ENCODE data around the gene DOK7.

The DOK7 gene

DNA sequence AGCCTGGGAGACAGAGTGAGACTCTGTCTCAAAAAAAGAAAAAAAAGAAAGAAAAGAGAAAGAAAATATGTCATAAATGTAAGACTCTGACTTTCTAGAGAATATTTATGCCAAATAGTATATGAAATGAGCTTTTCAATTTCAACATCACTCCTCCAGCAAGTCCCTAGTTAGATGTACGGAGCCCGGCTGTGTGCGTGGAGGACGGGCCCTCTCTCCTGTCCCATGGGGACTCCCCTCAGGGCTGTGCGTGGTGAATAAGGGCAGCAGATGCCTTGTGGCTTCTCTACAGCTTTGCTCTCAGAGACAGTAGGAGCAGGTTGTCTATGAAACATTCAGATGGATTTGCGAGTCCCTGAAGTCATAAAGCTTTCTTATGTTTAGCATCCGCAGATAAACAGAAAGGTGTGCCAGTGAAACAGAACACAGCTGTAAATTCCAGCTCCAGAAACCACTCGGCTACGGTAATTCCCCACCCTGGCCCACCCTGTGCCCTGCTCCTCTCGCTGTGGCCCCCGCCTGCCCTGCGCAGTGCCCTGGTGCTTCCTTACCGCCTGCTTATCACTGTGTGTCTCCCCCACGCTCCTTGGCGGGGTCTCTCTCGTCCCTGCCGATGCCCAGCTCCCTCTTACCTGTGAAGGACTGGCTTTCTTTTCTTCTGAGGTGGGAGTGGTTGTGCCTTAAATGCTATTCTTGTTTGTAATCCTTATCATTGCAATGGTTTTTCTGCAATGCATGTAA lies 35.2 kb upstream of the DOK7 start:
- DNase-seq, result no peak

DNA sequence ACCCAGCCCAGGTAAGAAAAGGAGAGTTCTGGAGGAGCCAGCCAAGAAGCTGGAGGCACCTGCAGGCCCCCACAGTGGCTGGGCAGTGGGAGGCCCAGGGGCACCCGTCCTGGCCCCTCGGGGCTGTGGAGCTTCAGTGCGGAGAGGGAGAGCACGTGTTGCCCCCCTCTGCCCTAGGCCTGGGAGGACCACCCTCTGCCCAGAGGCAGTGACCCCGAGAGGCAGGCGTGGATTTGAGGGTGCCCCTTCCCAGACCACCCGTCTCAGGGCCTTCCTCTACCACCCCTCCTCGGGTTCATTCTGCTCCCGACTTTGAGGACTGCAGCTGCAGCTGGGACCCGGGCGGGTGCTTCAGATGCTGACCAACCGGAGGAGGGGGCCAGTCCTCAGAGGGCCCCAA lies 33.5 kb upstream of the DOK7 start:
- DNase-seq, result no peak

DNA sequence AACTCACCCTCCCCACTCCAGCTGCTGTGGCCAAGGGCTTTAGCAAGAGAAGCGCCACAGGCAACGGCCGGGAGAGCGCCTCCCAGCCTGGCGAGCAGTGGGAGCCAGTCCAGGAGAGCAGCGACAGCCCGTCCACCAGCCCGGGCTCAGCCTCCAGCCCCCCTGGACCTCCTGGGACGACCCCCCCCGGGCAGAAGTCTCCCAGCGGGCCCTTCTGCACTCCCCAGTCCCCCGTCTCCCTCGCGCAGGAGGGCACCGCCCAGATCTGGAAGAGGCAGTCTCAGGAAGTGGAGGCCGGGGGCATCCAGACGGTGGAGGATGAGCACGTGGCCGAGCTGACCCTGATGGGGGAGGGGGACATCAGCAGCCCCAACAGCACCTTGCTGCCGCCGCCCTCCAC lies 32.6 kb upstream of the DOK7 start:
- DNase-seq, result no peak

DNA sequence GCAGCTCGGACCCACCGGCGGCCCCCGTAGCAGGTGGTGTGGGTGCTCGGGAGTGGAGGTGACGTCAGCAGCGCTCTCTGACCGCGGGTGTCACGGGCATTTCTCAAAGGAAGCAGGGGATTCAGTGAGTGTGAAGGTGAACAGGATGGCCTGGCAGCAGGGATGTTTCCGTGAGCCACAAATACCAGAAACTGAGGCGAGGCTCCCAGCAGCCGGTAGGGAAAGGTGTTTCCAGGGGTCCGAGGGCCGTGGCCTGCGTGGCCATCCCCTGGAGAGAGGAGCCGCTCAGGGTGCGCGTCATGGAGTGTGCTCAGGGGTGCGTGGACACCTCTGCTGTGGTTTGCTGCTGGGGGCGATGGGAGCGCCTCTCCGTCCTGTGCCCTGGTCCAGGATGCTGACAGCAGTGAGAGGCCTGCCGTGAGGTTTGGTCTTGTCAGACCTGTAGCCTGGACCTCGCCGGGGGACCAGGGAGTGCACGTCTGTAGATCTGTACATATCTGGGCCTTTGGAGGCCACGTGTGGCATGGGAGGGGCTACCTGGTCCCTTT lies 31.6 kb upstream of the DOK7 start:
- DNase-seq, result no peak

DNA sequence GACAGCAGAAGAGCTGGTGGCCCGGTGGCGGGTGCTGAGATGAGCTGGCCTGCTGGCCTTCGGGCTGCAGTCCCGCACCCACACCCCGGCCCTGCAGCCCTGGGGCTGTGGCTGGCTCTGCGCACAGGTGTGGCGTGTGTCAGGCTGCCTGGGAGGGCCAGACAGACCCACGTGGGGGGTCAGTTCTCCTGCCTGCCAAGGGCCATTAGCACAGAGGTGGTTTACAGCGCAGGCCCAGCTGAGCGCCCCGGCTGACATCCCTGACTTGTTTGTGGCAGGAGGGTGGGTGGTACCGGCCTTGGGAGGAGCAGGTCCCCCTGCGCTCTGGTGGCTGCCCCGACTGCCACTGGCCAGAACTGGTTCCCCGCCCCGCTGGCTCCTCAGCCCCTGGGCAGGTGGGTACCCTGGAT lies 30.7 kb upstream of the DOK7 start:
- no peak for DNase-seq

DNA sequence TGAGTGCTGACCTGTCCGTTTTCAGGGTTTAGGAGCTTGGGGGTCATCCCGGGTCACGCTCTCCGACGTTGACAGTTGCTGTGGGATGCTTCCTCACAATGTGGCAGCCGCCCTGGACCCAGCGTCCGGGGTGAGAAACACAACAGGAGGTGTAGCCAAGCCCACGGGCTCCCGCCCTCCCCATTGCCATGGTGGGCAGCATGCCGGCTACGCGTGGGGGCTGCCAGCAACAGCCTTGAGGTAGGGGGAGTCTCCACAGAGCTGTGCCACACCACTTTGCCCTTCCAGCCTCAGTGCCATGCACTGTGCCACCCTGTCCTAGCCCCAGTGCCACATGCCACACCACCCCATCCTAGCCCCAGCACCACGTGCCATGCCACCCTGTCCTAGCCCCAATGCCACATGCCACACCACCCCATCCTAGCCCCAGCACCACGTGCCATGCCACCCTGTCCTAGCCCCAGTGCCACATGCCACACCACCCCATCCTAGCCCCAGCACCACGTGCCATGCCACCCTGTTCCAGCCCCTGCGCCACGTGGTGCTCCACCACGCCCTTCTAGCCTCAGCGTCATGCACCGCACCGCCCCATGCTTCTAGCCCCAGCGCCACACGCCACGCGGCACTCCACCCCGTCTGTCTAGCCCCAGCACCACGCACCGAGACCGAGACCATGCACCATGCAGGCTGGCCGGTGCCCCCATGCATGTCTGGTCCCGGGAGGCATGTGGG lies 29.8 kb upstream of the DOK7 start:
- DNase-seq, result no peak

DNA sequence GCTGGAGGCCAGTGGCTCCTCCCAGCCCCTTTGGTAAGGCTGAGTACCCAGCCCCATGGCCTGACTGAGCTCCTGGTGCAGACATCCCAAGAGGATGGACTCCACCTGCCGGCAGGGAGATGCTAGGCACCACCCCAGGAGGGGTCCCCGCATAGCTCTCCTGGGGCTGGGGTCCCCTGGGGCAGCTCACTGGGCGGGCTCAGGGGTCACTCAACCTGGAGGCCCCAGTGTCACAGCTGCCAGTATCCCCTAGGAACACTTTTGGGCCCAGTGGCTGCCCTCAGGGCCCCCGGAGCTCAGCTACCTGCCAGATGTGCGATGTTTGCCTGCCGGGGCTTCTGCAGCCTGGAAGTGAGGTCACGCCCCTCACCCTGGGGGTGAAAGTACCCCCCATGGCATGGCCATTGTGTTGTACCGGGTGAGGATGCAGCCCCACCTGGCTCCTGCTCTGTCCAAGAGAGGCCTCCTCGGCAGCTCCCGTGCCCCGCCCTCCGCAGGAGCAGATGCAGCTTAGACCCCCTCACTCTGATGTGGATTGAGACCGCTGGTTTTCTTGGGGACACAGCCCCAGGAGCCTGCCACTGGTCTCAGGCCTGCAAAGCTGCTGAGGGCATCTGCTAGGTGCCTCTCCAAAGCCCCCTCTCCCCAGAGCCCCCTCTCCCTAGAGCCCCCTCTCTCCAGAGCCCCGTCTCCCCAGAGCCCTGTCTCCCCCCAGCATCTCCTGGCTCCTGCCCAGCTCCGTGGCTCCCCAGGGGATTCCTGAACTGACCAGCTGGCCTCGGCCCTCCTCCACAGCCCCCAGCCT lies 28.0 kb upstream of the DOK7 start:
- DNase-seq, result no peak

DNA sequence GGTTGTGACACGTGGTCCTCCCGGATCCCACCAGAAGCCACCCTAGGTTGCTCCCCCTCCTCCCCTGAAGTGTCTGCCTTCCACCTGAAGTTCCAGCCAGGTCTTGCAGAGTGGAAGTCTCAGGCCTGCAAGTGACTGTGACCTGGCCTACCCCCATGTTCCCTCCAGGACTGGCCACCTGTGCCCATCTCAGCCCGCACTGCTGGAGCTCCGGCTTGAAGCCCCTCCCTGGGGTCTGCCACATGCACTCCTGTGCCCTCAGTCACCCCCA lies 27.5 kb upstream of the DOK7 start:
- DNase-seq, result no peak

DNA sequence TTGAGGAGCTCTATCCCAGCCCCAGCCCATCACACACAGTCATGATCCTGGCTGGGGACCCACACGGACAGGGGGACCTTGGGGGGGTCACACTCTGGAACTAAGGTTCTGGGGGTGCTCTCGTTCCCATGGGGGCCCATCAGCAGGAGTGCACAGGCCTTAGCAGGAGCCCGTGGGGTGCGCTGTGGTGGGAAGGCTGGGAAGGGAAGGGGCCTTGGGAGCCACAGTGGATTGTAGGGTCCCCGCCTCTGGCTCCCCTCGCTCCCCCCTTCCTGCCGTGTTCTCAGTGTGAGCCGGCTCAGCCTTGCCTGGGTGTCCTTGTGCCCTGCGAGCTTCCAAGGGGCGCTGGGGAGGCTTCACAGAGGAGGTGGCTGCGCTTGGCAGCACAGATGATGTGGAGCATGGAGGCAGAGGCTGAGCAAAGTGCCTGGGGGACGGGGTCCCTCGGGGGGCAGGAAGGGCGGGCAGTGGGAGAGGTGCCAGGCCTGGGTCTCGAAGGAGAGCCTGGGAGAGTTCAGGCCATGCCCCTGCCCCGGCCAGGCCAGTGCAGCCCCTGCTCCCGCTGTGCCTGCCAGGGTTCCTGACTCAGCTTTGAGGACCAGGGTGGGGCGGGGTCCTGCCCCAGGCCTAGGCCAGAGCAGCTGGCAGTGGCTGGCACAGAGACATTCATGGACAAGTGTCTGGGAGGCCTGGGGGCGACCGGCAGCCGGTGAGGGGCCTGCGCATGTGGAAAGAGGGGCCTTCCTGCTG lies 26.9 kb upstream of the DOK7 start:
- DNase-seq, result no peak

DNA sequence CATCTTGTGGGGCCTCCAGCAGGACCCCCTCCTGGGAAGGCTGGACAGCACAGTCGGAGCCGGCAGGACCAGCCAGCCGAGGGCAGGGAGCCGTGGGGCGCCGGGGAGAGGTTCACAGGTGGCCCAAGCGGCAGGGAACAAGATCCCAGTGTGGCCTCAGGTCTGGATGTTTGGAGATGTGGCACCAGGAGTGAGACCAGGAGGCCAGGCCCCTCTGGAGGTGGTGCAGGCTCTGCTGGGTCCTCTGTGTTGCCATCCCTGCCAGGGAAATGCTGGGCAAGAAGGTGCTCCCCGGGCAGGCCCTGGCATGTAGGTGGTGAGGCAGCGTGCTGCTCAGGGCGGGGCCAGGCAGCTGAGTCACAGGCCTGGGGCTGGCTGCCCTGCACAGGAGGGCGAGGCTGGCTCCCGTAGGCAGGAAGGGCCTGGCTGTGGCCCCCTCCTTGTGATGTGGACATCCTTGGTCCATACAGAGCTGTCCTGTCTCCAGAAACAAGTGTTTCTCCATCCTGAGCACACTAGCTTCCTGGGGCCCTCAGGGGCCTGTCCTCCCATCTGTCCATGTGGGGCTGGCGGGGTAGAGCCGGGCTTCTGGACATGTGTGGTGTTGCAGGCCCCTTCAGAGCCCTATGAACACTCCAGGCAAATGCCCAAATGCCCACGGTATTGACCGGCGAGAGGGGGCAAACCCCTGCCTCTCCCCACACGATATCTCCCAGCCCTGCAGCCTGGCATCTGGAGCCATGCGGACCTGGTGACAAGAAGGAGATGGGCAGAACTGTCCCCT lies 26.1 kb upstream of the DOK7 start:
- DNase-seq, result no peak

DNA sequence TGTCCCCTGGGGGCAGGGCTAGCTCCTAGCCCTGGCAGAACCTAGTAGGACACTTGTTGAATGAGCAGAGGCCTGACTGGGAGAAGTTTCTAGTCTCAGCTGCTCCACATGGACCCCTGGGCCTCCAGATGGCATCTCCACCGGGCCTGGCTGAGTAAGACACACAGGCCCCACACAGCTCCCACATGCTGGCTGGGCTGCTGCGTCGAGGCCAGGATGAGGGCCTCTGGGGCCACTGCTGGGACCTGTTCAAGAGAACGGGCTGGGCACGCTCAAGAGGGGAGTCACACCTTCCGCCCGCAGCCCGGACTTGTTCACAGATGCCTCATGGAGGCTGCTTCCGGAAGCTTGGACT lies 25.5 kb upstream of the DOK7 start:
- no peak for DNase-seq

DNA sequence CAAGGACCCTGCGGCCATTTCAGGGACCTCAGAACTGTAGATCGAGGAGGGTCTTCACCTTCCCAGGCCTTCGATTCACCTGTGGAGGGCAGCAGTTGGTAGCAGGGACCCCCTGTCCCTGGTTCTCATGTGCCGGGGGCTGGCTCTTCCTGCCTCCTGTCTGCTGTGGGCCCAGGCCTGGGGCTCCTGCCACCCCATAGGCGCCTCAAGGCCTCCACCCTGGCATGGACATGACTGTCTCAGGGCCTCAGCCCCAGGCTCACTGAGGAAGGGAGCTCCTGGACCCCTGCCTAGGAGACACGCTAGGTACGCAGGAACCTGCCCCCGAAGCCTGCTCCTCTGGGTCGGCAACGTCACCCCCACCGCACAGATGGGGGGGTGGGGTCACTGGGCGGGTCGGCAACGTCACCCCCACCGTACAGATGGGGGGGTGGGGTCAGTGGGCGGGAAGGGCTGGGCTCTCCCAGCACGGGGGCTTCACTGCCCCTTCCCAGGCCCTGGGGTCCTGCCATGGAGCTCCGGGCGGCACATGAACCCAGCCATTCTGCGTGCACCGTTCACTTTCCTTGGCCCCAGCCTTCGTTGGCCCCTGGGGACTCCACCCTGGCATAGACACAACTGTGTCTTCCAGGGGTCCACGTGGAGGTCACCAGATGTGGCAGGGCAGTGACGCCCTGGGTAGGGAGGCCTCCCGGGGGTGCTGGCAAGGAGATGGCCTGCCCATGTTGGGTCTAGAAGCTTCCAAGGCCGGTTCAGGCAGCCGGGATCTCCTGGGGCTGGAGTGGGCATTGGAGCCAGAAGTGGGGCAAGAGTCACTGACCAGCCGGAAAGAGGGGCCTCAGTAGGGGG lies 24.9 kb upstream of the DOK7 start:
- no peak for DNase-seq

DNA sequence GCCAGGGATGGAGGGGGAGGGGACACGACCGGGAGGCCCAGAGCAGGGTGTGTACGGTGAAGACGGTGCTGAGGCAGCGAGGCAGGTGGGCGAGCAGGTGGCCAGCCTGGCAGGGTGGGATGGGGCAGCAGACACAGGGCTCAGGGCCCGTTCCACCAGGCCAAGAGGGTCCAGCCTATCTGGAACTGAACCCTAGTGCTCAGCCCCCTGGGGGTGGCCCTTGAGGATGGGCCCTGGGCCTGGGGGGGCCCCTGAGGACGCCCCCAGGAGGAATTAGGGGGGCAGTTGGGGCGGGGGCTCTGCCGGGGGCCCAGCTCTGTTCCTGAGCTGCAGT lies 24.3 kb upstream of the DOK7 start:
- DNase-seq, result no peak

DNA sequence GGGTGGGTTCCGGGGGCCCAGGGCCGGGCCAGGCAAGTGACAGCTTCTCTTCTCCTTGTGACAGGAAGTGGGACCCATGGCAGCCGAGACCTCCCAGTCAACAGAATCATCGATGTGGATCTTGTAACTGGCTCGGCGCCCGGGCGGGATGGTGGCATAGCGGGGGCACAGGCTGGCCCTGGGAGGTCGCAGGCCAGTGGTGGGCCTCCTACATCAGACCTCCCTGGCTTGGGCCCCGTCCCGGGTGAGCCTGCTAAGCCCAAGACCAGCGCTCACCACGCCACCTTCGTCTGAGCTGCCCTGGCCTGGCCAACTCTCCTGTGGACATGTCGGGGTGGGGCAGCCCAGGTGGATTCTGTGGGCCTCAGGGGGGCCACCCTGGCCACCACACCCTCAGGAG lies 23.7 kb upstream of the DOK7 start:
- DNase-seq, result no peak

DNA sequence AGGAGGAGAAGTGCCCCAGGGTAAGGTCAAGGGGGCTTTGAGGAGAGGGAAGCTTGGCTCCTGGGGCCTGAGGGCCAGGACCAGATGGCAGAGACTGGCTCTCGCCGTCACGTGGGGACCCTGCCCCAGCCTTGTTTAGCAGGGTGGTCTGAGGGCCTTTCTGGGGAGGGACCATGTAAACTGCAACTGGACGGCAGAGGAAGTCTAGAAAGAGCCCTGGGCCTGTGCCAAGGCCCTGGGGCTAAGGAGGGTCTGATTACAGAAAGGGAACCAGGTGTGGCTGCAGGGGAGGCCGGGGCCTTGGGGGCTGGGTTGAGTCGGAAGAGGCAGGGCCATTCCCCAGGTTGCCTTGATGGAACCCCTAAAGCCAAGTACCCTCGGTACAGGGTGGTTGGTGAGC lies 23.1 kb upstream of the DOK7 start:
- no peak for DNase-seq

DNA sequence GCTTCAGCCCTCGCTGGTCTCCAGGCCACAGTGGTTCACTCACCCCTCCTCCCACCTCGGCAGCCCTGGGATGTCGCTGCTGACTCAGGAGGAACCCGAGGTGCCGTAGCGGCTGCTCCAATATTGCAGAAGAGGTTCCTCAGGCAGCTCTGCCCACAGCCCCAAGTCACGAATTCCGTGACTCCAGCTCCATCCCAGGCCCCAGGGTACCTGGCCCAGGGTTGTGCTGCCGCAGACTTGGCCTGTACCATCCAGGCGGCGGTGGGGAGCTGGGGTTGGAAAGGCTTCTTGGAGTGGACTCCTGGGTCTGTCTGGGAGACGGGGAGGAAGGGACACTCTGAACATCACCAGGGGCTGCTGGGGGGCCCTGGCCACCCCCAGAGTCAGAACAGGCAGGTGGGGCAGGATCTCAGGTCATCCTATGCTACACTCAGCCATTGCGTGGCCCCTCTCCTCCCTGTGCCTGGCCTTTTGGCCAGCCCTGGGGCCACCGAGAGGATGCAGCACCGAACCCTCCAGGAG lies 22.1 kb upstream of the DOK7 start:
- no peak for DNase-seq

DNA sequence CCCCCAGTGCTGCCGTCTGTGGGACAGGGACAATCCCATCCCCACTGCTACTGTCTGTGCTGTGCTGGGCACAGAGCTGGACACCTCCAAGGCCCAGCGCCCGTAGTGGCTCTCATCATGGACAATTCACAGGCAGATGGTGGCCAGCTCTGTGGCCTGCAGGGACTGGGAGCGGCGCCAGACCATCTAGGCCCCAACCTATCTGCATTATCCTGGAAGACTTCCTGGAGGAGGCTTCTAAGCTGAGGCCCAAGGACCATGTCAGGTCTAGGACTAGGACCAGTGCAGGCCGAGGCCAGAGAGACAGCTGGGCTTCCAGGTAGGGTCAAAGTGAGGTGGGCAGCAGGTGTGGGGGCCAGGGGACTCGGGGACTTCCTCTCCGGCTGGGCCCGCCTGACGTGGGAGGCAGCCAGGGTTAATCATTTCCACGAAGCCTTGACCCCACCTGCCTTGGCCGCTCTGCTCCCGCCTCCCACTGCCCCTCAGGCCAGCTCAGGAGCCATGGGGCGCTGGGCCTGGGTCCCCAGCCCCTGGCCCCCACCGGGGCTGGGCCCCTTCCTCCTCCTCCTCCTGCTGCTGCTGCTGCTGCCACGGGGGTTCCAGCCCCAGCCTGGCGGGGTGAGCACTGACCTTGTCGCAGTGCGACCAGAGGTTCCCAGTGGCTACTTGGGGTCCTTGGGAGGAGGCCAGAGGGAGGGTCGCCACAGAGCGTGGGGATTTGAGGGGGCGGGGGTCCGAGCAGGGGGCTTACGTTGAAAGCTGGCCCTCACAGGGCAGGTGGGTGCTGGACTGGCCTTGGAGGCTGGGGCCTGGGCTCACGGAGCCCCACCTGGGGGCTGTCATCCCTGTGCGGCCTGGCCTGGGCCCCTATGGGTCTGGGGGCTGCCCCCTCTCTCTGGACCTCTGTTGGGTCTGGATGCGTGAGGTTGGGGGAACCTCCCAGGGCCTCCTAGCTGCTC lies 21.3 kb upstream of the DOK7 start, which contains the start of gene HGFAC:
Gene HGFAC (plus strand): TSS at position 468 of the 959 bp plus-strand sequence. CDS start 34 bp downstream, at position 502.
- DNase-seq, result no peak

DNA sequence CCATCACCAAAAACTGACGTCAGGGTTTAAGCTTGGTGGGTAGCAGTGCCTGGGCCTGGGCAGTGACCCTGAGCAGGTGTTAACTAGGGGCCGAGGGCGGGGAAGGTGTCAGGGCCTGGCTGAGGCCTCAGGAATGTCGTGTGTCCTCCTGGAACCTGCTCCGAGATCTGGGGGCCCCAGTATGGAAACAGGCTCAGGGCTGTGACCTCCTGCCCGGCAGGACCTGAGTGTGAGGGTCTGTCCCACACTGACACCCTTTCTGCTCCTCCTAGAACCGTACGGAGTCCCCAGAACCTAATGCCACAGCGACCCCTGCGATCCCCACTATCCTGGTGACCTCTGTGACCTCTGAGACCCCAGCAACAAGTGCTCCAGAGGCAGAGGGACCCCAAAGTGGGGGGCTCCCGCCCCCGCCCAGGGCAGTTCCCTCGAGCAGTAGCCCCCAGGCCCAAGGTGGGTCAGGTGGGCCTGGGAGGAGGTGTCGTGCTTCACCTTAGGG lies 20.6 kb upstream of the DOK7 start:
- DNase-seq, result no peak

DNA sequence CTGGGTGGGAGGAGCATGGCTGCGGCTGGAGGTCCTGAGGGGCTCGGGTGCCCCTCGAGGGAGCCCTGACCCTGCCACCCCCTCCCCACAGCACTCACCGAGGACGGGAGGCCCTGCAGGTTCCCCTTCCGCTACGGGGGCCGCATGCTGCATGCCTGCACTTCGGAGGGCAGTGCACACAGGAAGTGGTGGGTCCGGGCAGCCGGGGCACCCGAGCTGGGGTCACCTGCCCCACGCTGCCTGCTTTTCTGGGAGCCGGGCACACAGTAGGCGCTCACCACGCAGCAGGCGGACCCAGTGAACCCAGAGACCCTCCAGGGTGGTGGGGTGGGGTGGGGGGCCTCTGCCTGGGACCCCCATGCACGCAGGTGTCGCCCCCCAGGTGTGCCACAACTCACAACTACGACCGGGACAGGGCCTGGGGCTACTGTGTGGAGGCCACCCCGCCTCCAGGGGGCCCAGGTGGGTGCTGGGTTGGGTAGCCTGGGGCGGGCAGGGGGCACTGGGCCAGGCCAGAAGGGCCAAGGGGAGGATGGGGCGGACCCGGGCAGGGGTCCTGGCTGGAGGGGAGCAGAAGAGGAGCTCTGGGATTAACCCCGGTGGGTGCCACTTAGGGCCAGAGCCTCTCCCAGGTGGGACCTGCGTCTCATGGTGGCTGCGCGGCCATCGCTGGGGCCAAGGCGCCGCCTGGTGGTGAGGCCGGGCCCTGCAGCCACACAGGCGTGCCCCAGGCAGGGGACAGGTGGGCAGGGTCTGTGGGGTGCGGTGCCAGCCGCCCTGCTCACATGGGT lies 20.0 kb upstream of the DOK7 start:
- peak; percentile 25 for DNase-seq
